Adrenal gland (tissue), 12 donors: ENCODE data around the gene APOC3. TPM values are rescaled to one million over a fixed set of nuclear protein-coding genes. Genes with fewer than 3 reads are reported as not detected.

Experiments
- DNase-seq, 7 donors: peaks; one replicate each; pipeline ENCODE4 v3.0.0-alpha.2; 2019 to 2020
- H3K27ac ChIP-seq, 5 donors: fragments of 200-600 bp; sonication (generic) in 4 of 5; 1 replicate in 3 of 5; 2 replicates in 2 of 5; pipeline versions ENCODE4 v1.5.1 to v1.8.0; 2016 to 2020; ENCODE audit warnings: mild to moderate bottlenecking in 1 of 5
- H3K27me3 ChIP-seq: fragments of 200-600 bp; 2 replicates; pipeline ENCODE4 v1.8.0; 2021
- H3K36me3 ChIP-seq, 2 donors: fragments of 200-600 bp; replicated peaks in 1 of 2; 1 replicate in 1 of 2; 2 replicates in 1 of 2; pipeline versions ENCODE4 v1.5.1 to v1.8.0; 2018 to 2022
- H3K4me1 ChIP-seq, 2 donors: fragments of 200-600 bp; replicated peaks in 1 of 2; 1 replicate in 1 of 2; 2 replicates in 1 of 2; pipeline versions ENCODE4 v1.5.1 to v1.8.0; 2018 to 2021
- H3K4me3 ChIP-seq, 4 donors: fragments of 200-600 bp; sonication (generic) in 3 of 4; one replicate each; pipeline ENCODE4 v1.5.1; 2016 to 2018
- H3K9me3 ChIP-seq, 3 donors: fragments of 200-600 bp; sonication (generic) in 1 of 3; replicated peaks in 1 of 3; 1 replicate in 2 of 3; 2 replicates in 1 of 3; pipeline versions ENCODE4 v1.5.1 to v1.8.0; 2016 to 2021
- POLR2A ChIP-seq, 2 donors: fragments of 450-650 bp; IDR thresholded peaks; one replicate each; pipeline ENCODE4 v1.6.1; 2017; ENCODE audit warnings: antibody characterized with exemption in 2 of 2, mild to moderate bottlenecking in 2 of 2, moderate library complexity in 1 of 2
- WGBS, 4 donors: extraction: QIAGEN DNeasy Blood & Tissue Kit in 2 of 4; methylation state at CpG; one replicate each; pipeline versions ENCODE4 v1.1.5 to v1.1.7; 2013 to 2017; 5-methylcytosine and 5-hydroxymethylcytosine counted together
- intact Hi-C, 2 donors: fragments of 100-400 bp; cut with DNase I; formaldehyde crosslinking; loops; one replicate each; pipeline versions ENCODE4 v1.14.1 to v1.15.0; 2022 to 2023
- polyA plus RNA-seq, 3 donors: library from polyadenylated mRNA; stranded (reverse); fragments of 200-250 nt in 2 of 3; fragments of 350-450 nt in 1 of 3; fragmentation: Illumina TruSeq in 1 of 3; extraction: RNeasy Lipid Tissue Mini Kit (QIAGEN cat#74804) in 1 of 3; gene quantifications; one replicate each; pipeline ENCODE4 v1.2.3, GENCODE V29; 2013 to 2014
- total RNA-seq, 9 donors: library from RNA; depleted of rRNA in 4 of 9; stranded (reverse); fragments of >200 nt in 4 of 9; fragments of 120-200 nt in 1 of 9; fragmentation: NEBNext Ultra II Directional in 1 of 9; extraction: Animal tissue kit (Norgen Biotek cat#: 25700) in 1 of 9; gene quantifications; one replicate each; pipeline versions ENCODE4 v1.1.0 to v1.2.4, GENCODE V29; 2013 to 2023
- TF ChIP-seq, protein P1 (sequence below), 6 experiments: fragments of 450-650 bp in 4 of 6; fragments of 200-600 bp in 2 of 6; sonication (generic) in 1 of 6; IDR thresholded peaks; 1 replicate in 5 of 6; 2 replicates in 1 of 6; pipeline versions ENCODE4 v1.5.1 to v1.8.0; 2016 to 2021; ENCODE audit warnings: antibody characterized with exemption in 6 of 6, mild to moderate bottlenecking in 2 of 6, moderate library complexity in 1 of 6
- donor health status: healthy with polysubstance abuse.
- donor health status: Bipolar disorder and iron deficiency.
- donor health status: DM: yes; HTN: yes; CAD: no.
- donor health status: DM: no; HTN: no; CAD: no.
- donor health status: DM: no; HTN: no; CAD: no.
- donor health status: DM: yes; HTN: yes; CAD: no.

The APOC3 gene
- total and polyA plus RNA-seq, 12 donors = 0.20 to 3.1 (median 1.0) TPM; not detected in 5

DNA sequence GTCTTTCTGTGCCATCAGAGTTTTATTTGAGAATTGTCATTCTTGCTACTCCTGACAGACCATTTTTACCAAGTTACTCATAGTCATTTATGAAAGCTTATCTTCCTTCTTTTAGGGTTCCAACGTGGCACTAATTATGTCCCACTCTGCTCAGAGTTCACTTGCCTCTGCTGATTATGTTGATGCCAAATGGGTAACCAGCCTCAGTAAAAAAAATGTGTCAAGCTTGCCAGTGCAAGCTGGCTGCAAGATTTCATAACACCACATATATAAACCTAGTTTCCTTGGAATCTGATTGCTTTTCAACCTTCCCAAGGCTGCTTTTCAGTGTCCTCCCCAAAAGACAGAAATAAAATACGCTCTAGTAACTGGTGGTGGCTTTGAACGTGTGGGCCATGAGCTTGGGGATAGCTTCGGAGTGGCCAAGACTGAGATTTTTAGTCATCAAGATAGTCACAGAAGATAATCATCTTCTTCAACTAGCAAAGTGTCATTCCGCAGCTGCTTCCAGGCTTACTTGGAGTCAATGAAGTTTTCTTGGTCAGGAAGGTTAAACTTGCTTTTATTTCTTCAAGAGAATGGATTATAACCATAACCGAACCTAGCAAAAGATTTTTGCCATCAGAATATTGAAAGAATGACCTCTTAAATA, 37.2 kb downstream of the APOC3 start:
- no peak overlapping the region for H3K4me3 ChIP-seq
- no peaks in the 10 kb centered on the region for H3K4me1 ChIP-seq
- peaks cover 0 to 50% of the 10 kb centered on the region in 2 donors for H3K36me3 ChIP-seq
- H3K27ac ChIP-seq = no peak overlapping the region
- DNase-seq = no peak
- no peaks in the 10 kb centered on the region for H3K27me3 ChIP-seq
- no peak for TF ChIP-seq POLR2A (IDR thresholded peaks at IDR 0.05)
- TF ChIP-seq, protein P1, sequence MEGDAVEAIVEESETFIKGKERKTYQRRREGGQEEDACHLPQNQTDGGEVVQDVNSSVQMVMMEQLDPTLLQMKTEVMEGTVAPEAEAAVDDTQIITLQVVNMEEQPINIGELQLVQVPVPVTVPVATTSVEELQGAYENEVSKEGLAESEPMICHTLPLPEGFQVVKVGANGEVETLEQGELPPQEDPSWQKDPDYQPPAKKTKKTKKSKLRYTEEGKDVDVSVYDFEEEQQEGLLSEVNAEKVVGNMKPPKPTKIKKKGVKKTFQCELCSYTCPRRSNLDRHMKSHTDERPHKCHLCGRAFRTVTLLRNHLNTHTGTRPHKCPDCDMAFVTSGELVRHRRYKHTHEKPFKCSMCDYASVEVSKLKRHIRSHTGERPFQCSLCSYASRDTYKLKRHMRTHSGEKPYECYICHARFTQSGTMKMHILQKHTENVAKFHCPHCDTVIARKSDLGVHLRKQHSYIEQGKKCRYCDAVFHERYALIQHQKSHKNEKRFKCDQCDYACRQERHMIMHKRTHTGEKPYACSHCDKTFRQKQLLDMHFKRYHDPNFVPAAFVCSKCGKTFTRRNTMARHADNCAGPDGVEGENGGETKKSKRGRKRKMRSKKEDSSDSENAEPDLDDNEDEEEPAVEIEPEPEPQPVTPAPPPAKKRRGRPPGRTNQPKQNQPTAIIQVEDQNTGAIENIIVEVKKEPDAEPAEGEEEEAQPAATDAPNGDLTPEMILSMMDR (IDR thresholded peaks at IDR 0.05) = no peak
- intact Hi-C loops = no loop called here
- H3K9me3 ChIP-seq = no peaks in the 10 kb centered on the region
- 93 to 95% (median 95%) methylated on average over 6 of the region's 6 CpGs for WGBS, 4 donors

DNA sequence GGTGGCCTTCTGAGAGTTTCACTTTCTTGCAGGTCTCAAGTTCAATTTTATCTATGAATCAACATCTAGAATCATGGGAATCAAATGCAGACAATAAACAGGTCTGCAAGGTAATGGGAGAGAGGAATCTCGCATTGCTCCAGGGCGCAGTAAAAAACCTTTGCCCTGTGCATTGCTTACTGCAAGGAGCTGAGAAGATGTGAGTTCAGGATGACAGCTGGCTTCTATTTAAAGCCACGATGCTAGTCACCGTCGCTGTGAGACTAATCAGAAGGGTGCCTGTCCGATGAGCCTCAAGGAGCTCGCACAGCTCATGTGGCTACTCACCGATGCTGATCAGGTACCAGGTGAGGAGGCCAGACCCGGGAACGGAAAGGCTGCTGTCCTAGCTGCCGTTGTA, 37.9 kb downstream of the APOC3 start:
- Histone ChIP-seq H3K36me3 (peaks cover 0 to 44% of the 10 kb centered on the region in 2 donors), H3K27ac (no peak overlapping the region), H3K4me1 (no peaks in the 10 kb centered on the region), H3K9me3 (no peaks in the 10 kb centered on the region), H3K4me3 (no peak overlapping the region), H3K27me3 (no peaks in the 10 kb centered on the region)
- DNase-seq = no peak
- TF ChIP-seq, protein P1 (IDR thresholded peaks at IDR 0.05) = no peak
- no peak for TF ChIP-seq POLR2A (IDR thresholded peaks at IDR 0.05)
- WGBS, 4 donors = 90 to 97% (median 96%) methylated on average over 8 to 11 of the region's 11 CpGs
- intact Hi-C loops = no loop called here

DNA sequence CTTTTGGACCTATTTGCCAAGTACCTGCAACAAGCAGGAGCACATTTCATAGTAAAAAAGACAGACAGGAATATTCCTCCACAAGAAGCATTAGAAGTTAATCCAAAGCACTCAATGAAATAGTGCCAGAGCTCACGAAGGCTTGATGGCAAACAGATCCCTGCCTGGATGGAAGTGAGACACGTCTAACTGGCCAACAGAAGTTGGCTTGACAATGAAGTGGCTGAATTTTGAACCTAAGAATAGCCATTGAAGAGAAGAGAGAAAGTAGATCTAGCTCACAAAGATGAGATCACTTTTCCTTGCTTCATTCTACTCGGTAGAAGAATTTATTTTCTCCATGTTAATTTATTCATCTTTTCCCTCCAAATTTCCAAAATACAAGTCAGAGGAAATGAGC, 38.4 kb downstream of the APOC3 start:
- DNase-seq = no peak
- no peak for TF ChIP-seq POLR2A (IDR thresholded peaks at IDR 0.05)
- TF ChIP-seq, protein P1 (IDR thresholded peaks at IDR 0.05) = no peak
- H3K9me3 ChIP-seq = no peaks in the 10 kb centered on the region
- no peak overlapping the region for H3K4me3 ChIP-seq
- intact Hi-C loops = no loop called here
- peaks cover 0 to 47% of the 10 kb centered on the region in 2 donors for H3K36me3 ChIP-seq
- no peaks in the 10 kb centered on the region for H3K4me1 ChIP-seq
- WGBS, 4 donors = 92 to 96% (median 94%) methylated on average over 3 of the region's 3 CpGs
- no peak overlapping the region for H3K27ac ChIP-seq
- H3K27me3 ChIP-seq = no peaks in the 10 kb centered on the region

DNA sequence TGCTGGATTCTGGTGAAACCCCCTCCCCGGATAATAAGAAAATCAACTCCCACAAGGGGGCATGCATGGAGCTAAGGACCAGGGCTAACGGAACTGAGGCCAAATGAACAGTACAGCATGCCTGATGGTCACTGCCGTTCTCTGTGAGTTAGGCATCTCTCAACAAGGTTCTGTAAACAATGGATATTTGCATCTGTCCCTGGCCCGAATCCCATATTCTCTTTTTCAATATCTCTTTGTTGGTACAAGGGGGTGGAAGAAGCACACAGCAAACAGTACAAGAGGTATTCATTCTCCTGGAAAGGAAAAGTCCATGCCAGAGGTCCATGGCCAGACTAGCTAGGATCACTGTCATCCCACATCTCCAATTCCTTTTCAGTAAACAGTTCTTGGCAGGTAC, 39.9 kb downstream of the APOC3 start:
- intact Hi-C loops = no loop called here

More for the DNA sequence above, 39.9 kb downstream of the APOC3 start:
- Histone ChIP-seq H3K36me3 (peaks cover 0 to 44% of the 10 kb centered on the region in 2 donors), H3K4me1 (no peaks in the 10 kb centered on the region), H3K27ac (no peak overlapping the region), H3K27me3 (no peaks in the 10 kb centered on the region), H3K4me3 (no peak overlapping the region), H3K9me3 (no peaks in the 10 kb centered on the region)
- DNase-seq = no peak
- TF ChIP-seq, protein P1 (IDR thresholded peaks at IDR 0.05) = no peak
- TF ChIP-seq POLR2A (IDR thresholded peaks at IDR 0.05) = no peak
- 91 to 96% (median 92%) methylated on average over 4 of the region's 4 CpGs for WGBS, 4 donors
